Fibroblast of skin of left biceps (primary cell): ENCODE measurements around the gene SEMA4C.

Experiments used
- DNase-seq, 2 experiments: peaks; one replicate each; pipeline ENCODE4 v3.0.0-alpha.2; 2013; ENCODE audit warnings: low read depth in 2 of 2

The SEMA4C gene

GRCh38 chr2:96869822-96870625 is at the start of gene SEMA4C:
SEMA4C (minus strand) TSS chr2:96870080; CDS start chr2:96867886, 2,194 bp downstream.
- no peak for DNase-seq

DNA sequence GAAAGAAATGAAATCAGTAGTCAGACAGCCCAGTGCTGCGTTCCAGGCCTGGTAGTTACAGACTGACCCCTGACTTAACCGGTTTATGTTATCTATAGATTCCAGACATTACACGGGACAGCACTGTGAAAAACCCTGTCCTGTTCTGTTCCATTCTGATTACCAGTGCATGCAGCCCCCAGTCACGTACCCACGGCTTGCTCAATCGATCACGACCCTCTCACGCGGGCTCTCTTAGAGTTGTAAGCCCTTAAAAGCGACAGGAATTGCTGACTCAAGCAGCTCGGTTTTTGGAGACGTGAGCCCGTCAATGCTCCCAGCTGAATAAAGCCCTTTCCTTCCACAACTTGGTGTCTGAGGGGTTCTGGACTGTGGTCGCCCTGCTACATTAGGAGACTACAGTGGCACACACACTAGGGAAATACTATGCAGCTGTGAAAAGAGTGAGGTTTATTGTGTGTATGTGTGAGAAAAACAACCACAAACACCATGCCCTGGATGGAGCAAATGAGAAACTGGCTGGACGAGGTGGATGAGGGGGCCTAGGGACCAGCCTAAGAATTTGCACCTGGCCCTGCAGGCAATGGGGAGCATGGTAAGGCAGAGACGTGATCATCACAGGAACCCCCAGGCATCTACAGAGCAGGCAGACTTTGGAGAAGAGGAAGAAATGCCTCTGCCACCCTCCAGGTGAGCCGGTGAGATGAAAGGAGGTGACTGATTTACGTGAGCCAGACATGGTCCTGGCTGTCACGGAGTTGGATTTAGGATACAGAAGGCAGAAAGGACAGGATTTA is 49.1 kb upstream of the SEMA4C start:
- DNase-seq: no peak

DNA sequence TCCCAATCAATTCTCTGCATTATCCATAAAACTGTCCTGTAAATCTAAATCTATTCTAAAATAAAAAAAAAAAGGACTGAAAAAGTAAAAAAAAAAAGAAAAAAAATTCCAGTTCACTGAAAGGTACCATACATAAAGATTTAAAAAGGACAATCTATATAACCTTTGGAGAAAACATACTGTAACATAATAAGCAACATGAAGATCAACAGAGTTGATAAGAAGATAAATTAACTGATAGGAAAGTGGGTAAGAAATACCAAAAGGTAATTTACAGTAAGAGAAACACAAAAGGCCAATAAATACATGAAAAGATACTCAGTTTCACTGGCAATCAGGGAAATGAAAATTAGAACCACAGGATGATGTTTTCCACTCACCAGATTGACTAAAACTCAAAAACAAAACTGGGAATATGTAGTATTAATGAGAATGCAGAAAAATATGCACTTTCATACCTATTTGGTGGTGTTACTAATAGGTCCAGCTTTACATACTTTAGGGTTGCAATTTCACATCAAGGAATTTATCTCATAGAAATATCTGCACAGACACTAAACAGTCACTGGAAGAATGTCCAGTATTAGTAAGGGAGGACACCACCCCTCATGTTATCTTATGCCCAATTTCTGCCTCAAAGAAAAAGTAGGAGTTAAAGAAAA is 48.3 kb upstream of the SEMA4C start:
- no peak for DNase-seq

DNA sequence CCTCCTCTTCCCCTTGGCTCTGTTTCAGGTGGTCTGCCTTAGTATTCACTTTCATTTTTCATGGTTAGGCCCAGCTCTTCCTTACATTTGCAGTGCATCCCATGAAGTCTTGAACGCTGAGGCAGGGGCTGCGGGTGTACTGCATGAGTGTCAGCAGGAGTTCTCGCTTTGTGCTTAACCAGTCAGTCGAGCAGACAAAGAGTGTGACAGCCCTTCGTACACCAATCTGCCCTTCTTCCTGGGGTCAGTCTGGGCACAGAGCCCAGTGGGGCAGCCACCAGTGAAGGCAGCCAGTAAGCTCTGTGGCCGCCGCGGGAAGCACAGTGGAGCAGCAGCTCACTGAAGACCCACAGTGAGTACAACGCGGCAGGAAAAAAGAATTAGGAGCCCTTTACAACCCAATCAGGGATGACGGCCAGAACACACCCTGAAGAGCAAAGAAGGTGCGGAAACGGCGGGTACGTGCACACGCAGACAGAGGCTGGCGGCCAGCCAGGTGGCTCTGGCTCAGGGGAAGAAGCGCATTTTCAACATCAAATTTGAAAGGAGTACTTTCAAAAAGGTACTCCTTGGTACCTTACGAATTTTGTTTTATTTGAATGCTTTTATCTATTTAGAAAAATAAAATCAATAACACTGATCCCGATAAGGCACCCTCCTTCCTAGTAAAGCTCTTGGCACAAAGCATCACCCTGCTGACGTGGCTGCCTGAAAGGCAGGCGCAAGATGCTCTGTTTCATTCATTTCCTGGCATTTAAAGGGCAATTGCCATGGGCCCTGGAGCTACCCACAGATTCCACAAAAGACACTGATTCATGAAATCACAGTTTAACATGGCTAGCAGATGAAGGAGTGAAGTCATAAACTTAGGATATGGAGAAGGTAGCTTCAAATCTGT is 47.0 kb upstream of the SEMA4C start:
- DNase-seq: no peak

- DNase-seq: no peak
These were observed 46.3 kb upstream of the SEMA4C start for GRCh38 chr2:96916156-96916630.

- DNase-seq: no peak
These were observed 44.5 kb upstream of the SEMA4C start for GRCh38 chr2:96914332-96914731.

GRCh38 chr2:96913398-96914202 is 43.7 kb upstream of the SEMA4C start:
- no peak for DNase-seq

DNA sequence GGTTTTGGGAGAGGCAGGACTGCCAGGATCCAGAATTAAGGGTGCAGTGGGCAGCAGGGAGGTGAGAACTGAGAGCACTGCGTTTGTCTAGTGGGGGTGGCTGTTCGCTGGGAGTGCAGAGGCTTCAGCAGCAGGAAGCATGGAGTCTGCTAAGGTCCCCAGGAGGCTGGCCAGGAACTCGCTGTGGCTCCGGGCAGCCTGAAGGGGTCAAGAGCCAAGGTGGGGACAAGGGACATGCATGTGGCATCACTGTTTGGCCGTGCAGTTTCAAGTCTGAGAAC is 43.2 kb upstream of the SEMA4C start:
- no peak for DNase-seq

DNA sequence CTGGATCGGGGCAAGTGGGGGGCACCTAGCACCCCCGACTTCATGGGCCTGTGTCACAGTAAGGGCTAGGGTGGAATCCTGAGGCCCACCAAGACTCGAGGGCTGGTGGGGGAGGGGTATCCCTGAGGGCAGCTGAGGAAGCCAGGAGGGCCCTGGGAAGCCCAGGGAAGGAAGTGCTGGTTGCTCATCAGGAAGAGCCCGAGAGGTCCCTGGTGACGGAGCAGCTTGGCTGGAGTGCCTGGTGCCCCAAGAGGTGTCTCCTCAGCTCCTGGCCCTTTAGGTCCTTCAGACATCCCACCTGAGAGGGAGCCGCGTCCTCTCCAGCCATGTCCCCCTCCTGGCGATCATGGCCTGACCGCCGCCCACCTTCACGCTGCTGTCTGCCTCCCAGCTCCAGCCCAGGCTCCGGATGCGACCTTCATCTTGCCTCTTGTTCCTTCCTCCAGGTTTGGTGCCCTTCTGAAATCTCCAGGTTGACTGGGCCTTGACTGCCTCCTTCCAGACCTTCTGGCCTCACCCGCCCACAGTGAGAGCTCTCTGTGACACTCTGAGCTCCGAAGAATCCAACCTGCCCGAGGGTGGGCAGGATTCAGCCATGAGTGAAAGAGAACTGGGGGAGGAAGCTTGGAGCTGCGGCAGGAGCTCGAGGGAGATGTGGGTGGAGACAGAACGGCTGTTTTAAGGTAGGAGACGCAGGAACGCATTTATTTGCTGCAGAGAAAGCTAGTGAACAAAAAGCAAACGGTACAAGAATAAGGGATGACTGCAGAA is 42.7 kb upstream of the SEMA4C start:
- no peak for DNase-seq

- DNase-seq: no peak
These were observed 39.7 kb upstream of the SEMA4C start for GRCh38 chr2:96909611-96910021.

DNA sequence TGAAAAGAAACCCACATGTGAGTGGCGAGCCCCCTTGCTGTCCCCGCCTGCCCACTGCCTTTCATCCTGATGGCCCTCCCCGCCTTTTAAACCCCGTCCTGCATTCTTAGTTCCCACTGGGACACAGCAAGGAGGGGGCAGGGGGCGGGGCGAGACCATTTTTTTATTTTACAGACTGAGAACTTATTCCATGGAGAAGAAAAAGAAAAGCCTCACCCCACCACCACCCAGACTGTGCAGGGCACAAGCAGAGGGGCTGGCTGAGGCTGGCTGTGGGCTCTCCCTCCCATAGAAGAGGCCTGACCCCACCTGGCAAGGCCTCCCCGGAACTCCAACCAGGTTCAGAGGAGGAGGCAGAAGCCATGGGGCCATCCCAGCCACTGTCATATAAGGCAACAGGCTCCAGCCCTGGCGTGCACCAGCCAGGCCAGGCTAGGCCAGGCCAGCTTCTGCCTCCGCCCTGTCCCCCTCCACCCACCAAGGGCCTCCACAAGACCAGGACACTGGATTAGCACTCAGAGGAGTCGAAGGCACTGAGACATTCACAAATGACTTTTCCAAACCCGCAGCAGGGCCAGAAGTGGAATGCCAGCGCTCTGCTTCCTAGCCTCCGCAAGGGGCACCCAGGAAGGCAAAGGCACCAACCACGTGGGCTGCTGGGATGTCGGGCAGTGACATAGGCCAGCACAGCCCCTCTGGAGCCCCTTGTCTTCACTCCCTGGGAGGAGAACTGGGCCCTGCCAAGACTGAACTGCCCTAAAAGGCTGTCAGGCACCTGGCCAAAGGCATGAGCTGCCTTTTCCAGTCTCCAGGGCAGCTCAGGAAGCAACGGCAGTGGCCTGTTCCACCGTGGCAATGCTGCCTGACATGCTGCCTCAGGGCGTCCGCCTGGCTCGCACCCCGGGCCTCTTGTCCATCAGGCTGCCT is 37.5 kb upstream of the SEMA4C start:
- no peak for DNase-seq

GRCh38 chr2:96906729-96907114 is 36.8 kb upstream of the SEMA4C start:
- DNase-seq: peak; percentile 30 to 49

GRCh38 chr2:96903815-96904214 is 33.9 kb upstream of the SEMA4C start:
- no peak for DNase-seq

- DNase-seq: no peak
These were observed 33.4 kb upstream of the SEMA4C start for GRCh38 chr2:96903318-96903717.

DNA sequence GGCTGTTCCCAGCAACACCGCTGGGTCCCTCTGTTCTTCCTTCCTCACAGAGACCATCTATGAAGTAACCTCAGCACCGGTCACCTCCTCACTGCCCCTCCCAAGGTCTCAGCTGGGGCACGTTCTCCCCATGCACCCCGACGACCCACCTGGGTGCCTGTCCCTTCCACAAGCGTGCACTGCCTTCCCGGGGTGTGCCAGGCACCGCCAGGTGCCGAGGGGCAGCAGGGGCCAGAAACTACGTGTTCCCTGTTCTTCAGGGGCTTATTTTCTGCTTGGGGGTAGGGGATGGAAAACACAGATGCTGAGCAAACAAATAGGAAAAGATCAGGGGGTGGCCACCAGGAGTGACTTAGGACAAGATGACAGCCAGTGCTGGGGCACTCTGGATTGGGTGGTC is 30.4 kb upstream of the SEMA4C start:
- no peak for DNase-seq

DNA sequence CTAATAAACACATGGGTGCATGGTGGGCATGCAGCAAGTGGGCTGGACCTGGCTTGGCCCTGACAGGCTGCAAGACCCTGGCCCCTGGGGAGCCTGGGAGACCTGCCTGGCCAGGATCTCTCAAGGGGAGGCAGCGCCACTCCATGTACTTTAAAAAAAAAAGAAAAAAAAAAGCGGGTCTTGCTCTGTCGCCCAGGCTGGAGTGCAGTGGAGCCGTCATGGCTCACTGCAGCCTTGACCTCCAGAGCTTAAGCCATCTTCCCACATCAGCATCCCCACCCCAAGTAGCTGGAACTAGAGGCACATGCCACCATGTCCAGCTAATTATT is 29.5 kb upstream of the SEMA4C start:
- no peak for DNase-seq

- DNase-seq: no peak
These were observed 28.9 kb upstream of the SEMA4C start for GRCh38 chr2:96898641-96899412.

DNA sequence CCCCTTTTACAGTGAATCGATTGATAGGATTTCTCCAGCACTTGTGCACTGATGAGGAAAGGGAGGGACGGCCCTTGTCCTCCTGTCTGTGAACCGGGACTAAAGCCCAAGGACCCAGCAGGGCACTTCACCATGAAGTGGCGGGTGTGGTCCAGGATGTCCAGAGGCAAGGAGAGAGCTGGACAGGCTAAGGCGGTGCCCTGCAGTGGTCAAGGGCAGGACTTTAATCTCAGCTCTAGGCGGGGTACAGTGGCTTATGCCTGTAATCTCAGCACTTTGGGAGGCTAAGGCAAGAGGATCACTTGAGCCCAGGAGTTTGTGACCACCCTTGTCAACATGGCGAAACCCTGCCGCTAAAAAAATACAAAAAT is 28.2 kb upstream of the SEMA4C start:
- DNase-seq: no peak
